Measurements from ENCODE around the gene HIRIP3.
"Not testable (repeated sequence)": the region's sequence is repeated elsewhere in the genome, so short reads cannot be mapped to it uniquely, and the experiment has no call there.

HIRIP3 gene, protein sequence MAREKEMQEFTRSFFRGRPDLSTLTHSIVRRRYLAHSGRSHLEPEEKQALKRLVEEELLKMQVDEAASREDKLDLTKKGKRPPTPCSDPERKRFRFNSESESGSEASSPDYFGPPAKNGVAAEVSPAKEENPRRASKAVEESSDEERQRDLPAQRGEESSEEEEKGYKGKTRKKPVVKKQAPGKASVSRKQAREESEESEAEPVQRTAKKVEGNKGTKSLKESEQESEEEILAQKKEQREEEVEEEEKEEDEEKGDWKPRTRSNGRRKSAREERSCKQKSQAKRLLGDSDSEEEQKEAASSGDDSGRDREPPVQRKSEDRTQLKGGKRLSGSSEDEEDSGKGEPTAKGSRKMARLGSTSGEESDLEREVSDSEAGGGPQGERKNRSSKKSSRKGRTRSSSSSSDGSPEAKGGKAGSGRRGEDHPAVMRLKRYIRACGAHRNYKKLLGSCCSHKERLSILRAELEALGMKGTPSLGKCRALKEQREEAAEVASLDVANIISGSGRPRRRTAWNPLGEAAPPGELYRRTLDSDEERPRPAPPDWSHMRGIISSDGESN

GRCh38 chr16:29995324-29995910 is at the start of gene HIRIP3:
TSS of gene HIRIP3 (minus strand) at chr16:29995617. CDS start at chr16:29995605, 12 bp downstream.
- no peaks in the 10 kb centered on the region for H3K9me3 ChIP-seq (ENCODE audit: low read depth, low read length)
- H3K36me3 ChIP-seq (ENCODE audit: insufficient read depth, low read length), result peaks cover 33% of the 10 kb centered on the region
- peak within 1 kb of the TSS; percentile 97 for H3K27ac ChIP-seq
- H3K4me3 ChIP-seq, result peak within 1 kb of the TSS; percentile 96
- DNase-seq (ENCODE audit: low read depth, low spot score), result peak; percentile 24
- 0 out of 2 replicates have a peak, but pooled peaks have one; percentile 29 for TF ChIP-seq POLR2AphosphoS5 (IDR thresholded peaks at IDR 0.05; ENCODE audit: borderline replicate concordance, low read depth, low read length)
- no peak for TF ChIP-seq EZH2 (IDR thresholded peaks at IDR 0.05)
- TF ChIP-seq FOXP2 (optimal IDR thresholded peaks at IDR 0.05; ENCODE audit: control extremely low read depth, extremely low read length, insufficient read depth), result no peak
- peak within 1 kb of the TSS; percentile 99 for H3K9ac ChIP-seq (ENCODE audit: insufficient read length)

- Histone ChIP-seq H3K36me3 (ENCODE audit: insufficient read depth, low read length) (no peaks in the 10 kb centered on the region), H3K27ac (no peak overlapping the region), H3K4me3 (no peak overlapping the region), H3K9me3 (ENCODE audit: low read depth, low read length) (no peaks in the 10 kb centered on the region), H3K9ac (ENCODE audit: insufficient read length) (no peak overlapping the region)
- TF ChIP-seq FOXP2 (optimal IDR thresholded peaks at IDR 0.05; ENCODE audit: control extremely low read depth, extremely low read length, insufficient read depth), result no peak
- no peak for TF ChIP-seq POLR2AphosphoS5 (IDR thresholded peaks at IDR 0.05; ENCODE audit: borderline replicate concordance, low read depth, low read length)
- TF ChIP-seq EZH2 (IDR thresholded peaks at IDR 0.05), result no peak
- no peak for DNase-seq (ENCODE audit: low read depth, low spot score)
Observed at GRCh38 chr16:30041841-30042240, 46.4 kb upstream of the HIRIP3 start.

- not testable (repeated sequence) for H3K9me3 ChIP-seq (ENCODE audit: low read depth, low read length); H3K4me3 ChIP-seq; DNase-seq (ENCODE audit: low read depth, low spot score); H3K9ac ChIP-seq (ENCODE audit: insufficient read length); H3K36me3 ChIP-seq (ENCODE audit: insufficient read depth, low read length); H3K27ac ChIP-seq
Observed at GRCh38 chr16:30040690-30041089, 45.3 kb upstream of the HIRIP3 start.

GRCh38 chr16:30040221-30040620 is 44.8 kb upstream of the HIRIP3 start:
- Histone ChIP-seq H3K36me3 (ENCODE audit: insufficient read depth, low read length) (no peaks in the 10 kb centered on the region), H3K27ac (no peak overlapping the region), H3K9me3 (ENCODE audit: low read depth, low read length) (no peaks in the 10 kb centered on the region), H3K9ac (ENCODE audit: insufficient read length) (no peak overlapping the region), H3K4me3 (no peak overlapping the region)
- TF ChIP-seq FOXP2 (optimal IDR thresholded peaks at IDR 0.05; ENCODE audit: control extremely low read depth, extremely low read length, insufficient read depth), result no peak
- no peak for TF ChIP-seq EZH2 (IDR thresholded peaks at IDR 0.05)
- DNase-seq (ENCODE audit: low read depth, low spot score), result no peak

DNA sequence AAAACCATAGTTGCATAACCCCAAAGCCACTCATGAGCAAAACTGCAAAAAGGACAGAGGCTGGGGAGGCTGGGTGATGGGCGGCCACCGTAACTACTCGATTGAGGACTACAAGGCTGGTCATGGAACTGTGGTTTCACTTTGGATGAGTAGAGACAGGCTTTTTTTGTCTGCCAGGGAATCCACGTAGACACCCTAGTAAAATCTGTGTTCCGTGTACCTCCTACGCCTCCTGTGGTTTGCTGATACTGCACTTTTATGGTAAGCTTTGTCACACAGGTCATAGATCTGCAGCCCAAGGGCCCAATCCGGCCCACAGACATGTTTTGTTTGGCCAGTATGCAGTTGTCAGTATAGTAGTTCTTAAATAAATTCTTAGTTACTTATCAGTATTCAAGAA is 37.9 kb upstream of the HIRIP3 start:
- no peak overlapping the region for H3K4me3 ChIP-seq
- no peak overlapping the region for H3K9ac ChIP-seq (ENCODE audit: insufficient read length)
- no peaks in the 10 kb centered on the region for H3K36me3 ChIP-seq (ENCODE audit: insufficient read depth, low read length)
- no peak for DNase-seq (ENCODE audit: low read depth, low spot score)
- TF ChIP-seq POLR2AphosphoS5 (IDR thresholded peaks at IDR 0.05; ENCODE audit: borderline replicate concordance, low read depth, low read length) (no peak), FOXP2 (optimal IDR thresholded peaks at IDR 0.05; ENCODE audit: control extremely low read depth, extremely low read length, insufficient read depth) (no peak)
- H3K9me3 ChIP-seq (ENCODE audit: low read depth, low read length), result no peaks in the 10 kb centered on the region
- no peak overlapping the region for H3K27ac ChIP-seq

- TF ChIP-seq POLR2AphosphoS5 (IDR thresholded peaks at IDR 0.05; ENCODE audit: borderline replicate concordance, low read depth, low read length), result no peak
- TF ChIP-seq FOXP2 (optimal IDR thresholded peaks at IDR 0.05; ENCODE audit: control extremely low read depth, extremely low read length, insufficient read depth), result no peak
- no peak for TF ChIP-seq EZH2 (IDR thresholded peaks at IDR 0.05)
- no peak overlapping the region for H3K4me3 ChIP-seq
- H3K36me3 ChIP-seq (ENCODE audit: insufficient read depth, low read length), result no peaks in the 10 kb centered on the region
- no peaks in the 10 kb centered on the region for H3K9me3 ChIP-seq (ENCODE audit: low read depth, low read length)
- no peak overlapping the region for H3K27ac ChIP-seq
- peak; percentile 35 for DNase-seq (ENCODE audit: low read depth, low spot score)
- H3K9ac ChIP-seq (ENCODE audit: insufficient read length), result no peak overlapping the region
Observed at GRCh38 chr16:30032083-30032819, 36.8 kb upstream of the HIRIP3 start.

DNA sequence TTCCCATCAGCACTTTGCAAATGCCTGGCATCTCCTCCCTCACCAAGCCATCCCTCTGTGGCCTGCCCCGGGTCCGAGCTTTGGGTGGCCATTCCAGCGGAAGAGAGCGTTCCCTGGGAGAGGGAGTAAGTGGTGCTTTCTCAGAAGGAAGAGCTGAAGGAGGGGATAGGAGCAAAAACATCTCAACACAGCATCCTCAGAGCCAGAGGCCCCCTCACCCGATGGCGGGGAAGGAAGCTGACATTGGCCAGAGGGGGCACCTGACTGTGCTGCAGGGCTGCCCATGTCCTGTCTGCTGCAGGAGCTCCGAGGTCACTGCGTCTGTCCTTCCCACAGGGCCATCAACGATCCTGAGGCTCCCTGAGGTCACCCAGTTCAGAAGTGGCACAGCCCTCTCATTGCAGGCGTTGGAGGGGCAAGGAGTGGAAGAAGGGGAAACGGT is 36.1 kb upstream of the HIRIP3 start:
- Histone ChIP-seq H3K9ac (ENCODE audit: insufficient read length) (no peak overlapping the region), H3K4me3 (no peak overlapping the region)

DNA sequence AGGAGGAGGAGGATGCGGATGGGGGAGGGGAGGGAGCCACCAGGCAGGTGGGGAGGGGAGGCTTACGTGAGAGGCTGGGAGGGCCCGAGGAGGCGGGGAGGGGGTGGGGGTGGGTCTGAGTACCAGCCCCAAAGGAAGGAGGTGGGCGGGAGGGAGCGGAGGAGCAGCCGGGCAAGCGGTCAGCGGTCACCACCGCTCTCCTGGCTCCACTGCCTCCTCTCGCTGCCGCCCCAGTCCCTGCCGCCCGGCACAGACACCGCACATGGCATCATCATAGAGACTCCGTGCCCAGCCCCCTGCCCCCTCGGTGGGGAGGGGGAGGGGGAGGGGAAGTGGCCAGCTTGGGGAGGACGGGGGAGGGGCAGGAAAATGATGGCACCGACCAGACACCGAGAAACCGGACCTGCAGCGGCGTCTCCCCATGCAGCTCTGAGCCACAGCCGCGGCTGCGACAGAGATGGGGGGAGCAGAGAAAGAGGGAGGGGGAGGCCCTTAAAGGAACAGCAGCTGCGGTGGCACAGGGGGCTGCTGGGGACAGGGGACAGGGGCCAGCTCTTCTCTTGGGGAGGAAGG is 35.5 kb upstream of the HIRIP3 start, which contains the start of gene TLCD3B:
TLCD3B (minus strand) TSS at position 431 of the 573 bp plus-strand sequence. CDS start 744 bp downstream, outside the sequence.
- H3K9me3 ChIP-seq (ENCODE audit: low read depth, low read length), result no peaks in the 10 kb centered on the region
- no peak within 1 kb of the TSS for H3K27ac ChIP-seq
- no peak within 1 kb of the TSS for H3K4me3 ChIP-seq
- H3K9ac ChIP-seq (ENCODE audit: insufficient read length), result no peak within 1 kb of the TSS
- H3K36me3 ChIP-seq (ENCODE audit: insufficient read depth, low read length), result no peaks in the 10 kb centered on the region
- TF ChIP-seq POLR2AphosphoS5 (IDR thresholded peaks at IDR 0.05; ENCODE audit: borderline replicate concordance, low read depth, low read length) (no peak), EZH2 (IDR thresholded peaks at IDR 0.05) (no peak), FOXP2 (optimal IDR thresholded peaks at IDR 0.05; ENCODE audit: control extremely low read depth, extremely low read length, insufficient read depth) (no peak)
- DNase-seq (ENCODE audit: low read depth, low spot score), result no peak

More for the DNA sequence above, 36.1 kb upstream of the HIRIP3 start:
- Histone ChIP-seq H3K27ac (no peak overlapping the region), H3K9me3 (ENCODE audit: low read depth, low read length) (no peaks in the 10 kb centered on the region), H3K36me3 (ENCODE audit: insufficient read depth, low read length) (no peaks in the 10 kb centered on the region)
- DNase-seq (ENCODE audit: low read depth, low spot score), result no peak
- TF ChIP-seq POLR2AphosphoS5 (IDR thresholded peaks at IDR 0.05; ENCODE audit: borderline replicate concordance, low read depth, low read length) (no peak), FOXP2 (optimal IDR thresholded peaks at IDR 0.05; ENCODE audit: control extremely low read depth, extremely low read length, insufficient read depth) (no peak), EZH2 (IDR thresholded peaks at IDR 0.05) (no peak)
